Panc1 (cell line): ENCODE data around the gene FAF1. TPM values are rescaled to one million over a fixed set of nuclear protein-coding genes. Genes with fewer than 3 reads are reported as not detected.

Experiments
- ATAC-seq: fragments of 200-7000 bp; cut with Tn5 transposase; 2 replicates; pipeline ENCODE4 v1.9.1; 2020; ENCODE audit warnings: mild to moderate bottlenecking, moderate library complexity
- BruUV-seq: library from RNA; stranded (reverse); fragments of 400-500 nt; replicated peaks from 2 replicates; lab custom pipeline; 2021; lab: Mats Ljungman, UMichigan
- CTCF ChIA-PET: fragments of 300-600 bp; sonication (Branson Sonifier 250); formaldehyde crosslinking; loops from one replicate; lab custom pipeline; 2022; ENCODE audit warnings: antibody characterized with exemption; lab: Charles Lee
- POLR2A ChIA-PET: fragments of 300-600 bp; sonication (Branson Sonifier 250); formaldehyde crosslinking; loops from one replicate; lab custom pipeline; 2022; ENCODE audit warnings: antibody characterized with exemption; lab: Charles Lee
- DNase-seq: peaks from one replicate; pipeline ENCODE4 v3.0.0-alpha.2; 2010; ENCODE audit warnings: low read depth, low spot score
- H3K27ac ChIP-seq: 2 replicates; pipeline ENCODE4 v1.5.1; 2011; ENCODE audit warnings: mild to moderate bottlenecking, low read length, inconsistent platforms
- H3K27me3 ChIP-seq: fragments of 200-500 bp; sonication (Bioruptor generic); 2 replicates; pipeline ENCODE4 v1.6.0; 2014; ENCODE audit warnings: low read length, inconsistent platforms; ENCODE audit not compliant: control insufficient read depth, insufficient read depth
- H3K36me3 ChIP-seq: fragments of 200-500 bp; sonication (Bioruptor generic); 2 replicates; pipeline ENCODE4 v1.5.1; 2014; ENCODE audit warnings: inconsistent platforms, mild to moderate bottlenecking, low read length, moderate library complexity; ENCODE audit not compliant: control insufficient read depth, insufficient read depth
- H3K4me1 ChIP-seq: 2 replicates; pipeline ENCODE4 v1.5.1; 2011; ENCODE audit warnings: inconsistent platforms, mild to moderate bottlenecking, low read length, moderate library complexity; ENCODE audit not compliant: control insufficient read depth, insufficient read depth
- H3K4me3 ChIP-seq, 2 experiments: 2 replicates each; pipeline ENCODE4 v1.5.1; 2011 to 2012; ENCODE audit warnings: low read depth in 2 of 2, low read length in 2 of 2, mild to moderate bottlenecking in 2 of 2, inconsistent platforms in 1 of 2, moderate library complexity in 1 of 2
- H3K9me3 ChIP-seq: fragments of 200-500 bp; sonication (Bioruptor generic); 2 replicates; pipeline ENCODE4 v1.5.1; 2014; ENCODE audit warnings: low read depth, mild to moderate bottlenecking, inconsistent platforms, low read length, moderate library complexity; ENCODE audit not compliant: control insufficient read depth, insufficient read depth
- CTCF ChIP-seq: fragments of 450-650 bp; IDR thresholded peaks from 2 replicates; pipeline ENCODE4 v1.5.1; 2017; ENCODE audit warnings: mild to moderate bottlenecking
- POLR2AphosphoS5 ChIP-seq: IDR thresholded peaks from 2 replicates; pipeline ENCODE4 v1.6.1; 2012; ENCODE audit warnings: mild to moderate bottlenecking, low read depth, low read length, moderate library complexity
- SIN3A ChIP-seq: IDR thresholded peaks from 2 replicates; pipeline ENCODE4 v1.6.1; 2012; ENCODE audit warnings: low read depth, mild to moderate bottlenecking, low read length, moderate library complexity, borderline replicate concordance; ENCODE audit not compliant: insufficient read depth
- TCF7L2 ChIP-seq: IDR thresholded peaks from 2 replicates; pipeline ENCODE4 v1.6.1; 2011; ENCODE audit warnings: mild to moderate bottlenecking, low read depth, low read length, inconsistent platforms
- in situ Hi-C: cut with HindIII; loops from 2 replicates; pipeline ENCODE4 v1.10.0; 2016; ENCODE audit warnings: low sequenced_read_pairs, low pct_unique_long_range_greater_than_20kb
- intact Hi-C: fragments of 100-400 bp; cut with micrococcal nuclease; formaldehyde crosslinking; loops from one replicate; pipeline ENCODE4 v1.10.0; 2022; ENCODE audit not compliant: unreplicated experiment
- total RNA-seq: library from RNA; stranded (reverse); gene quantifications from one replicate; pipeline ENCODE4 v1.2.1, GENCODE V29; 2021; ENCODE audit not compliant: unreplicated experiment
- TF ChIP-seq, protein P1 (sequence below), 2 experiments: IDR thresholded peaks; 2 replicates each; pipeline ENCODE4 v1.6.1; 2011 to 2012; ENCODE audit warnings: low read depth in 2 of 2, control low read depth in 1 of 2, low read length in 1 of 2, mild to moderate bottlenecking in 1 of 2, moderate library complexity in 1 of 2; ENCODE audit not compliant: insufficient read depth in 1 of 2

Gene FAF1
- total RNA-seq, 1 experiment from 2014 or later, result 101 TPM

DNA sequence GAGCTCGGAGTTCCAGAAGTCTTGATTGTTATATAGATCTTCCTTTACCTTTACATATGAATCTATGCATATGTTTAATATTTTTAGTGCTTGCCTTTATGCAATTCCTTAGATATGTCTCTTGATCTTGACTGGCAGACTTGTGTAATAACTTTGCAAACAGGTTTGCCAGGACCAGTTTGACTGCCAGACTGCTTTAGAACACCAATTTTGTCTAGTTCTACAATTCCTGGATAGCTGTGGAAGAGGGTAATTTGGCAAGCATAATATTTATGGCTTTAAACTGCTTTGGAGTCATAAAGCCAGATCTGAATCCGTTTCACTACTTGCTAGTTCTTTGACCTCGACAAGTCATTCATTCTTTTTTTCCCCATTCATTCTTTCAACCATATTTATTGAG, 250.0 kb downstream of the FAF1 start:
- ATAC-seq, result no peak
- intact Hi-C loops (no loop called here), in situ Hi-C loops (no loop called here)
- ChIA-PET CTCF (no interaction called here), POLR2A (no interaction called here)
- H3K27ac ChIP-seq, result no peak overlapping the region
- no peaks in the 10 kb centered on the region for H3K27me3 ChIP-seq
- TF ChIP-seq POLR2AphosphoS5 (no peak), SIN3A (no peak), TCF7L2 (no peak), CTCF (no peak)
- TF ChIP-seq, protein P1, sequence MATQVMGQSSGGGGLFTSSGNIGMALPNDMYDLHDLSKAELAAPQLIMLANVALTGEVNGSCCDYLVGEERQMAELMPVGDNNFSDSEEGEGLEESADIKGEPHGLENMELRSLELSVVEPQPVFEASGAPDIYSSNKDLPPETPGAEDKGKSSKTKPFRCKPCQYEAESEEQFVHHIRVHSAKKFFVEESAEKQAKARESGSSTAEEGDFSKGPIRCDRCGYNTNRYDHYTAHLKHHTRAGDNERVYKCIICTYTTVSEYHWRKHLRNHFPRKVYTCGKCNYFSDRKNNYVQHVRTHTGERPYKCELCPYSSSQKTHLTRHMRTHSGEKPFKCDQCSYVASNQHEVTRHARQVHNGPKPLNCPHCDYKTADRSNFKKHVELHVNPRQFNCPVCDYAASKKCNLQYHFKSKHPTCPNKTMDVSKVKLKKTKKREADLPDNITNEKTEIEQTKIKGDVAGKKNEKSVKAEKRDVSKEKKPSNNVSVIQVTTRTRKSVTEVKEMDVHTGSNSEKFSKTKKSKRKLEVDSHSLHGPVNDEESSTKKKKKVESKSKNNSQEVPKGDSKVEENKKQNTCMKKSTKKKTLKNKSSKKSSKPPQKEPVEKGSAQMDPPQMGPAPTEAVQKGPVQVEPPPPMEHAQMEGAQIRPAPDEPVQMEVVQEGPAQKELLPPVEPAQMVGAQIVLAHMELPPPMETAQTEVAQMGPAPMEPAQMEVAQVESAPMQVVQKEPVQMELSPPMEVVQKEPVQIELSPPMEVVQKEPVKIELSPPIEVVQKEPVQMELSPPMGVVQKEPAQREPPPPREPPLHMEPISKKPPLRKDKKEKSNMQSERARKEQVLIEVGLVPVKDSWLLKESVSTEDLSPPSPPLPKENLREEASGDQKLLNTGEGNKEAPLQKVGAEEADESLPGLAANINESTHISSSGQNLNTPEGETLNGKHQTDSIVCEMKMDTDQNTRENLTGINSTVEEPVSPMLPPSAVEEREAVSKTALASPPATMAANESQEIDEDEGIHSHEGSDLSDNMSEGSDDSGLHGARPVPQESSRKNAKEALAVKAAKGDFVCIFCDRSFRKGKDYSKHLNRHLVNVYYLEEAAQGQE (IDR thresholded peaks at IDR 0.05; ENCODE audit: insufficient read depth in 1 of 2, low read depth in 2 of 2, low read length in 1 of 2), result no peak
- H3K4me3 ChIP-seq, result no peak overlapping the region
- DNase-seq, result no peak
- H3K36me3 ChIP-seq, result no peaks in the 10 kb centered on the region
- no TSS peak for BruUV-seq
- peaks cover 5% of the 10 kb centered on the region for H3K4me1 ChIP-seq
- H3K9me3 ChIP-seq, result no peaks in the 10 kb centered on the region

DNA sequence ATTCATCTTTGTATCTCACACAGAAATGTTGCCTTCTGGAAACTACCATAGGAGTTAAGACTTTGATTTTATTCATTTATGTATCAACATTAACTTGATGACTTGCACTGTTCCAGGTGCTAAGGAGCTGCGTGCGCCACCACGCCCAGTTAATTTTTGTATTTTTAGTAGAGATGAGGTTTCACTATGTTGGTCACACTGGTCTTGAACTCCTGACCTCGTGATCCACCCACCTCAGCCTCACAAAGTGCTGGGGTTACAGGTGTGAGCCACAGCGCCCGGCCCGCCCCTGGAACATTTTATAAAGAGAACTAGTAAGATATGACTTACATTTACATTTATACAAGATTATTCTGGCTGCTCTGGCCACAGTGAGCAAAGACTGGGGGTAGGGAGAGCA, 252.2 kb downstream of the FAF1 start:
- no TSS peak for BruUV-seq
- ATAC-seq, result no peak

More for the DNA sequence above, 252.2 kb downstream of the FAF1 start:
- H3K27me3 ChIP-seq, result no peaks in the 10 kb centered on the region
- ChIA-PET CTCF (no interaction called here), POLR2A (no interaction called here)
- no peak overlapping the region for H3K4me3 ChIP-seq
- DNase-seq, result no peak
- intact Hi-C loops (no loop called here), in situ Hi-C loops (no loop called here)
- H3K27ac ChIP-seq, result no peak overlapping the region
- peaks cover 5% of the 10 kb centered on the region; the same call in 1 of the 2 replicates for H3K4me1 ChIP-seq
- no peaks in the 10 kb centered on the region for H3K9me3 ChIP-seq
- peaks cover 2% of the 10 kb centered on the region; the same call in 1 of the 2 replicates for H3K36me3 ChIP-seq
- TF ChIP-seq TCF7L2 (no peak), CTCF (no peak), POLR2AphosphoS5 (no peak), SIN3A (no peak)
- TF ChIP-seq, protein P1 (IDR thresholded peaks at IDR 0.05; ENCODE audit: insufficient read depth in 1 of 2, low read depth in 2 of 2, low read length in 1 of 2), result no peak
